ENCODE data around the gene DIDO1.
"Not testable (repeated sequence)": the region's sequence is repeated elsewhere in the genome, so short reads cannot be mapped to it uniquely, and the experiment has no call there.

The DIDO1 gene

GRCh38 chr20:62925420-62926228 is 681 bp downstream of the DIDO1 start:
- no peak for DNase-seq

- no peak for DNase-seq
Measured at GRCh38 chr20:62925076-62925419, 1.3 kb downstream of the DIDO1 start.

- no peak for DNase-seq
Measured at GRCh38 chr20:62924442-62925075, 1.7 kb downstream of the DIDO1 start.

GRCh38 chr20:62923669-62924441 is 2.5 kb downstream of the DIDO1 start:
- no peak for DNase-seq

- DNase-seq = not testable (repeated sequence)
Measured at GRCh38 chr20:62923059-62923668, 3.1 kb downstream of the DIDO1 start.

- no peak for DNase-seq
Measured at GRCh38 chr20:62922451-62922921, 3.8 kb downstream of the DIDO1 start.

GRCh38 chr20:62921119-62921687 is 5.1 kb downstream of the DIDO1 start:
- DNase-seq = no peak

GRCh38 chr20:62920039-62920645 is 6.2 kb downstream of the DIDO1 start:
- no peak for DNase-seq

- no peak for DNase-seq
Measured at GRCh38 chr20:62918831-62919230, 7.5 kb downstream of the DIDO1 start.

- DNase-seq = no peak
Measured at GRCh38 chr20:62918147-62918546, 8.2 kb downstream of the DIDO1 start.

GRCh38 chr20:62917720-62918119 is 8.6 kb downstream of the DIDO1 start:
- no peak for DNase-seq

GRCh38 chr20:62916703-62917476 is 9.4 kb downstream of the DIDO1 start:
- DNase-seq = no peak

- no peak for DNase-seq
Measured at GRCh38 chr20:62914970-62915457, 11.3 kb downstream of the DIDO1 start.

GRCh38 chr20:62914436-62914835 is 11.9 kb downstream of the DIDO1 start:
- DNase-seq = no peak

- DNase-seq = no peak
Measured at GRCh38 chr20:62913043-62913630, 13.2 kb downstream of the DIDO1 start.

GRCh38 chr20:62911701-62912280 is 14.5 kb downstream of the DIDO1 start:
- no peak for DNase-seq

- DNase-seq = no peak
Measured at GRCh38 chr20:62910777-62911497, 15.4 kb downstream of the DIDO1 start.

- DNase-seq = no peak
Measured at GRCh38 chr20:62910217-62910766, 16.0 kb downstream of the DIDO1 start.

GRCh38 chr20:62908971-62909791 is 17.1 kb downstream of the DIDO1 start:
- DNase-seq = no peak
